K562 (cell line): ENCODE data around the gene CMSS1. TPM values are rescaled to one million over a fixed set of nuclear protein-coding genes. Genes with fewer than 3 reads are reported as not detected.

Source experiments
- ATF3 ChIP-seq, 2 experiments: fragments of 450-650 bp in 1 of 2; sonication (generic) in 1 of 2; formaldehyde crosslinking in 1 of 2; IDR thresholded peaks in 1 of 2; conservative IDR thresholded peaks in 1 of 2; 2 replicates each; pipeline versions ENCODE4 v1.6.1 to v1.8.1; 2016 to 2023; ENCODE audit warnings: mild to moderate bottlenecking in 2 of 2, moderate library complexity in 2 of 2, inconsistent platforms in 1 of 2, missing genetic modification reagents in 1 of 2
- BACH1 ChIP-seq: fragments of 200-800 bp; sonication (Bioruptor generic); IDR thresholded peaks from 2 replicates; pipeline ENCODE4 v1.6.1; 2016; ENCODE audit warnings: missing genetic modification characterization, missing compliant biosample characterization
- CEBPG ChIP-seq, 3 experiments: fragments of 200-800 bp in 1 of 3; sonication (Bioruptor generic) in 1 of 3; sonication (generic) in 1 of 3; formaldehyde crosslinking in 1 of 3; IDR thresholded peaks in 2 of 3; conservative IDR thresholded peaks in 1 of 3; 2 replicates each; pipeline versions ENCODE4 v1.6.1 to v1.8.0; 2016 to 2022; ENCODE audit warnings: missing compliant biosample characterization in 2 of 3, missing genetic modification characterization in 2 of 3, mild to moderate bottlenecking in 1 of 3, missing genetic modification reagents in 1 of 3
- CREB3L1 ChIP-seq: fragments of 450-650 bp; IDR thresholded peaks from 2 replicates; pipeline ENCODE4 v1.6.1; 2014; ENCODE audit warnings: low read depth, mild to moderate bottlenecking, moderate library complexity, borderline replicate concordance
- DPF2 ChIP-seq: fragments of 450-650 bp; IDR thresholded peaks from 2 replicates; pipeline ENCODE4 v1.6.1; 2016
- ELF1 ChIP-seq: fragments of 200-800 bp; sonication (Bioruptor generic); IDR thresholded peaks from 2 replicates; pipeline ENCODE4 v1.6.1; 2016; ENCODE audit warnings: missing genetic modification characterization, missing compliant biosample characterization
- ESRRA ChIP-seq: fragments of 450-650 bp; IDR thresholded peaks from 2 replicates; pipeline ENCODE4 v1.6.1; 2014; ENCODE audit warnings: low read depth, mild to moderate bottlenecking, moderate library complexity, borderline replicate concordance
- GABPA ChIP-seq: fragments of 200-800 bp; sonication (Bioruptor generic); conservative IDR thresholded peaks from 2 replicates; pipeline ENCODE4 v1.6.1; 2016; ENCODE audit warnings: low read depth, missing genetic modification characterization, missing compliant biosample characterization
- HDAC6 ChIP-seq: IDR thresholded peaks from 2 replicates; pipeline ENCODE4 v1.6.1; 2012; ENCODE audit warnings: low read depth, mild to moderate bottlenecking, control low read depth, inconsistent platforms, low read length, moderate library complexity
- KAT2B ChIP-seq: IDR thresholded peaks from one replicate; pipeline ENCODE4 v1.6.1; 2012; ENCODE audit warnings: low read depth, mild to moderate bottlenecking, control low read depth, inconsistent platforms, low read length, moderate library complexity
- LEF1 ChIP-seq: fragments of 450-650 bp; IDR thresholded peaks from 2 replicates; pipeline ENCODE4 v1.6.1; 2016; ENCODE audit warnings: mild to moderate bottlenecking
- NBN ChIP-seq: fragments of 450-650 bp; IDR thresholded peaks from 2 replicates; pipeline ENCODE4 v1.6.1; 2016; ENCODE audit warnings: low read depth, mild to moderate bottlenecking
- NR2F6 ChIP-seq: fragments of 450-650 bp; formaldehyde crosslinking; IDR thresholded peaks from 2 replicates; pipeline ENCODE4 v1.4.0; 2020; ENCODE audit warnings: mild to moderate bottlenecking
- NR4A1 ChIP-seq, 2 experiments: fragments of 250-450 bp in 1 of 2; fragments of 450-650 bp in 1 of 2; sonication (Bioruptor Pico) in 1 of 2; IDR thresholded peaks; 2 replicates each; pipeline versions ENCODE4 v1.4.0 to v1.6.1; 2016 to 2020; ENCODE audit warnings: mild to moderate bottlenecking in 2 of 2, missing compliant biosample characterization in 1 of 2, missing genetic modification characterization in 1 of 2, moderate library complexity in 1 of 2
- RCOR1 ChIP-seq, 2 experiments: IDR thresholded peaks; 2 replicates each; pipeline ENCODE4 v1.6.1; 2012; ENCODE audit warnings: low read depth in 2 of 2, low read length in 2 of 2, borderline replicate concordance in 1 of 2, improper control_type of control experiment in 1 of 2
- TBP ChIP-seq: optimal IDR thresholded peaks from 2 replicates; pipeline ENCODE3; 2011; ENCODE audit warnings: low read depth, low read length, improper control_type of control experiment
- ZNF717 ChIP-seq: fragments of 250-450 bp; sonication (Bioruptor Pico); IDR thresholded peaks from 2 replicates; pipeline ENCODE4 v1.5.0; 2021
- polyA plus RNA-seq, 8 experiments: library from polyadenylated mRNA; depleted of rRNA in 4 of 8; stranded (reverse) in 5 of 8; unstranded in 3 of 8; fragments of >200 nt; fragmentation: Nextera tagmentation in 2 of 8; fragmentation: Illumina TruSeq in 1 of 8; extraction: Ambion mirVana in 2 of 8; extraction: Trizol in 1 of 8; gene quantifications; 2 replicates each; pipeline versions ENCODE4 v1.2.1 to v1.2.3, GENCODE V29; 2011 to 2014; ENCODE audit warnings: inconsistent platforms in 1 of 8, missing spikeins in 1 of 8
- total RNA-seq, 7 experiments: library from RNA; depleted of rRNA in 6 of 7; stranded (reverse); fragments of >200 nt in 6 of 7; fragmentation: Illumina TruSeq in 2 of 7; extraction: Trizol in 2 of 7; gene quantifications; 2 replicates each; pipeline versions ENCODE4 v1.2.1 to v1.2.3, GENCODE V29; 2011 to 2021; ENCODE audit warnings: low replicate concordance in 1 of 7
- TF ChIP-seq, protein P1 (sequence below): fragments of 250-450 bp; sonication (Bioruptor Pico); IDR thresholded peaks from 2 replicates; pipeline ENCODE4 v1.8.0; 2021; ENCODE audit warnings: moderate library complexity, mild to moderate bottlenecking, inconsistent platforms
- TF ChIP-seq, protein P2 (sequence below): fragments of 250-450 bp; sonication (Bioruptor Pico); IDR thresholded peaks from 2 replicates; pipeline ENCODE4 v1.9.0; 2021; ENCODE audit warnings: mild to moderate bottlenecking
- TF ChIP-seq, protein P3 (sequence below), 2 experiments: fragments of 450-650 bp; conservative IDR thresholded peaks; 2 replicates each; pipeline ENCODE4 v1.6.1; 2017; ENCODE audit warnings: mild to moderate bottlenecking in 2 of 2, moderate library complexity in 2 of 2

CMSS1 gene
- total and polyA plus RNA-seq, 9 of the 15 experiments (the other 6 are each of a cell fraction or from before 2014, with no cell fraction given), result 46.9 to 109 (median 72.3) TPM

DNA sequence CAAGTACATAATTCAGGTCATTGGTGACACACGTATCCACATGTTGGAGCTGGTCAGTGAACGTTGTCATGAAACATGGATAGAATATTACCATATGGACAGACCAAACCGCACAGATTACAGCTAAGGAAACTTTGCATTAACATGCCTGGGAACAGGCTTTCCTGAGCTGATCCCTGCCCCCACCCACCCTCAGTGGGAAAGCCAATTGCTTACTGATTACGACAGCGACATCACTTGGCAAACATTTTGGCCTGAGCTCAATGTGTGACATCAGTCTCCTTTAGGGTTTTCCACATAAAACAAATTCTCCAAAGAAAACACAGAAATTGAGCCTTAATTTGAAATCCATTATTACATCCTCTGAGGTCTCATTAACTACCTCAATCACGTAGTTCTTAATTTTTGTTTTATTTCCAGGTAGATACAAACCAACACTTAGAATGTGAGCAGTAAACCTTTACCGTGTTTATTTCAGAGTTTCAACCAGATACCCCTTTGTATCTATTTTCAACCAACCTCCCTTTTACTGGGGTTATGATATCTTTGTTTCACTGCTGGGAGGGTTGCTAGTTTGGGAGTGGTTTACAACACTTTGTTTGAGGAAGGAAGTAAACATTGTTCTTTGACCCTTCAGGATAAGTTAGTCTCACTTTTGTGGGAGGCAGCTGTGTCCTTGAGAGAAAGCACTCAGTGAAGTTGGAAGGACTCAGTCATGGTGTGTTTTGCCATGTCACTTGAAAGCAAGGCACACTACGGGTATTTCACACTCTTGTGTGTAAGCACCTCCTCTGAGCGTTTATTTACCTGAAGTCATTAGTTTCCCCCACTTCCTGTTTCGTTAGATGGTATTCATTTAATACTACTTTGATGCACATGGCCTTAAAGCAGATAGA, 103.1 kb downstream of the CMSS1 start (continued):
- TF ChIP-seq RCOR1 (IDR thresholded peaks at IDR 0.05; ENCODE audit: borderline replicate concordance in 1 of 2, low read depth in 2 of 2, low read length in 2 of 2), result 0 out of 4 replicates have a peak, but pooled peaks of 1 of the 2 experiments have one; percentile 24
- TF ChIP-seq, protein P1, sequence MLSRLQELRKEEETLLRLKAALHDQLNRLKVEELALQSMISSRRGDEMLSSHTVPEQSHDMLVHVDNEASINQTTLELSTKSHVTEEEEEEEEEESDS (CRISPR knock-in tag), result no peak
- no peak for TF ChIP-seq NBN
- 0 out of 2 replicates have a peak, but pooled peaks have one; percentile 1 for TF ChIP-seq DPF2
- TF ChIP-seq, protein P2, sequence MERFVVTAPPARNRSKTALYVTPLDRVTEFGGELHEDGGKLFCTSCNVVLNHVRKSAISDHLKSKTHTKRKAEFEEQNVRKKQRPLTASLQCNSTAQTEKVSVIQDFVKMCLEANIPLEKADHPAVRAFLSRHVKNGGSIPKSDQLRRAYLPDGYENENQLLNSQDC (CRISPR knock-in tag), result no peak
- no peak for TF ChIP-seq TBP
- TF ChIP-seq CREB3L1, result no peak
- peak; percentile 67 for TF ChIP-seq BACH1 (tag)
- TF ChIP-seq ELF1 (tag), result peak; percentile 47; the same call in 1 of the 2 replicates
- 0 out of 2 replicates have a peak, but pooled peaks have one; percentile 26 for TF ChIP-seq LEF1
- TF ChIP-seq NR2F6 (CRISPR knock-in tag), result no peak
- TF ChIP-seq ZNF717 (CRISPR knock-in tag), result no peak
- TF ChIP-seq ATF3 (IDR thresholded peaks at IDR 0.05), result peak; percentile 53; the same call in 1 of the 2 replicates
- no peak for TF ChIP-seq ATF3 (CRISPR knock-in tag; conservative IDR thresholded peaks at IDR 0.05)
- no peak for TF ChIP-seq HDAC6
- 0 out of 2 replicates have a peak, but pooled peaks have one; percentile 43 for TF ChIP-seq ESRRA
- peak; percentile 45; the same call in 1 of the 2 replicates for TF ChIP-seq GABPA (tag)
- TF ChIP-seq KAT2B, result no peak
- TF ChIP-seq, protein P3, sequence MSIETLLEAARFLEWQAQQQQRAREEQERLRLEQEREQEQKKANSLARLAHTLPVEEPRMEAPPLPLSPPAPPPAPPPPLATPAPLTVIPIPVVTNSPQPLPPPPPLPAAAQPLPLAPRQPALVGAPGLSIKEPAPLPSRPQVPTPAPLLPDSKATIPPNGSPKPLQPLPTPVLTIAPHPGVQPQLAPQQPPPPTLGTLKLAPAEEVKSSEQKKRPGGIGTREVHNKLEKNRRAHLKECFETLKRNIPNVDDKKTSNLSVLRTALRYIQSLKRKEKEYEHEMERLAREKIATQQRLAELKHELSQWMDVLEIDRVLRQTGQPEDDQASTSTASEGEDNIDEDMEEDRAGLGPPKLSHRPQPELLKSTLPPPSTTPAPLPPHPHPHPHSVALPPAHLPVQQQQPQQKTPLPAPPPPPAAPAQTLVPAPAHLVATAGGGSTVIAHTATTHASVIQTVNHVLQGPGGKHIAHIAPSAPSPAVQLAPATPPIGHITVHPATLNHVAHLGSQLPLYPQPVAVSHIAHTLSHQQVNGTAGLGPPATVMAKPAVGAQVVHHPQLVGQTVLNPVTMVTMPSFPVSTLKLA (conservative IDR thresholded peaks at IDR 0.05), result no peak
- no peak for TF ChIP-seq CEBPG (CRISPR knock-in tag; IDR thresholded peaks at IDR 0.05)
- TF ChIP-seq CEBPG (tag; conservative IDR thresholded peaks at IDR 0.05 in 1 of 2, IDR thresholded peaks at IDR 0.05 in 1 of 2), result peak; percentile 26 to 73; a peak in 3 of 4 replicates
- no peak for TF ChIP-seq NR4A1 (CRISPR knock-in tag; IDR thresholded peaks at IDR 0.05)
- 0 out of 2 replicates have a peak, but pooled peaks have one; percentile 46 for TF ChIP-seq NR4A1 (tag; IDR thresholded peaks at IDR 0.05)
